Middle frontal gyrus (tissue), 1 donor: Measurements from ENCODE around the gene COL15A1.
"Not testable (repeated sequence)": the region's sequence is repeated elsewhere in the genome, so short reads cannot be mapped to it uniquely, and the experiment has no call there.

Experiments used
- DNase-seq: peaks from one replicate; pipeline ENCODE4 v3.0.0-alpha.2; 2015; ENCODE audit warnings: low spot score; ENCODE audit errors: extremely low spot score

The COL15A1 gene

DNA sequence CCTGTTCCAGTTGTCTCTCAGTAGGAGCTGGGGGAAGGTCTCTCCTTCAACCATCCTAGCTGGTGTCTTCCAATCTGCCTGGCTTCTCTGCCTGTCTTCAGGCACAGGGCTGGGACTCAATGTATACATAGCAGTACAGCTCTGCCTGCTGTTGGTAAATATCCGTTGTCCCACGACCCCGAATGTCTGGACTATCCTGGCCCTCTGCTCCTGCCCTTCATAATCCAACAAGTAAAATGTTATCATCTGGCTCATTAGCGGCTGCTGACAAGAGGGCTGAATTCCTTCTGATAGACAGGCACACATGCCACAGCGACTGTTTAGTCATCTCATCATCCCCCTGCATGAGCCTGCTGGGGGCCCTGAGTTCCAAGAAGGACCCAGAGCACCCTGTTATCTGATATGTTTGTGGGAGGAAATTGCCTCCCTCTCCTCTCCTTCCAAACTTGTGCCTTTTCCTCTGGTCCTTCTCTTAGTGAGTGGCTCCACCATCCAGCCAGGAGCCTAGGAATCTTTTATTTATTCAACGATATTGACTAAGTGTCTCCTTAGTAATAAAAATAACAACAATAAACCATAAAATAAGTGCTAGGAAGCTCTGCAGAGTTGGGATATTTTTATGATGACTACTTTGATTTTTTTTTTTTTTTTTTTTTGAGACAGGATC lies 131.7 kb downstream of the COL15A1 start:
- DNase-seq = no peak

DNA sequence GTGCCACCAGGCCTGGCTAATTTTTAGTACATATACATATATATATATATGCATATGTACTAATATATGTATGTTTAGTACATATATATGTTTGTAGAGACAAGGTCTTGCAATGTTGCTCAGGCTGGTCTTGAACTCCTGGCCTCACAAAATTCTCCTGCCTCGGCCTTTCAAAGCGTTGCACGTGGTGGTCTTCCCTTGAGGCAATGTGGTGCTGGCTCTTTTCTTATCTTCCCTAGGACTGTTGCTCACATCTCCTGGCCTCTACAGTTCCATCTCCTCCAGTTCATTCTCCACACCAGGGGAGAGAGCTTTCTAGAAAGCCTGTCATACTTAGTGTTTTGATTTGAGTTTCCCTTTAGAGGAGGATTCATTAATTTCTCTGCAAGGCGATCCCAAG lies 132.3 kb downstream of the COL15A1 start:
- DNase-seq = no peak

DNA sequence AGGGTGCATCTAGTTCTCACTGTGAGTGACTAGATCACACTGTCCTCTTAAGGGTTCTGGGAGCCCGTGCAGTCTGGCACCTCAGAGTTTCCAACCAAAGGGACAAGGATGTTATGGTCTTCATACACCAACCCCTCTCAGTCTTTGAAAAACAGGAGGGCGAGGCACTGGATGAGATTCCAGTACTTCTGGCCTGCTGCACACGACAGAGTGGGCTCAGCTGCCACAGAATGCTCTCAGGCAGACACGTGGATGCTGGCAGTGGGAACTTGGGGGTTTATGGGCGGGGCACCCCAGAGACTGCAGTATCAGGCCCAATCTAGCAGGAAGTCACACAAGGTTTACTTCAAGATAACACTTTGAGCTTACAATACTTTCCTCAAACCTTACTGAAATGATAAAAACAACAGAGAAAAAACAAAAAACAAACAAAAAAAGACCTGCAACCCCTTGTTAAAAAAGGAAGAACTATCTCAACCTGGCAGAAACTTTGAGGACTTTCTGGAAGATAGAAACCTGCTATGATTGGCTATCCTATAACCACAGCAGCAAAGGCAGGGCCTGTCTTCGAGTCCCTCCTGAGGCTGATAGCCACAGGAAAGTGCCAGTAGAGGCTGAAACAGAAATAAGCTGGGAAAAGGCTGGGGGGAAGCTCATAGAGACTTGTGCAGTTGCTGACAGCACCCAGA lies 132.9 kb downstream of the COL15A1 start:
- no peak for DNase-seq

DNA sequence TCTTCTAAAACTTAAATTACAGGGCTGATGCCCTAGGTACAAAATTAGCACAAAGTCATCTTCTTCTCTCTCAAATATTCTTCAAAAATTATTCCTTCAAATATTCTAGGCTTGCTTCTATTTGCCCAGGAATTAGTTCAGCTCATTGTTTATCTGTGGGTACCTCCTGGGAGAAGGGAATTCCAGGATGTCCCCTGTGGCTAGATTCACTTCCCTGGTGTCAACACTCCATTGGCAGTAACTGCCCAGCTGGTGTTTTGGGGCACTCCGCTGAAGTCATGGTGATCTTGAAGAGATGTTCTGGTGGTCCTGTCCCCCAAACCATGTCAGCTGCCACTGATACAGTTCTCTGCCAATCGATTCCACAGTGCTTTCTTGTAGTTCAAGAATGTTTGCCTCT lies 135.0 kb downstream of the COL15A1 start:
- no peak for DNase-seq

DNA sequence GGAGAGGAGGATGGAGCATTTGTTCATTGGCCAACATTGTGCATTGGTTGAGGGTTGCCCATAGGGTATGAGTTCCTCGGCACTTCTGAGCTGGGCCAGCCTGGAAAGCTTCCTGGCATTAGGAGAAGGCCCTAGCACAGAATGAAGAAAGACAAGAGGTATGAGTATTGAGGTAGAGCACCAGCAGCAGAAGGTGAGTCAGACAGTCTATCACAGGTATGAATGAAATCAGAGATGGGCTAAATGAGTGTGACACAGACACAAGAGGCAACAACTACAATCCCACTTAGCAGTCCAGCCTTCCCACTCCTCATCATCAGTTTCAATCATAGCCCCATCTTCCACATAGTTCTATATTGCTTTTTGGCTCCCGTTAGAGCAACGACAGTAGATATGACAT lies 135.8 kb downstream of the COL15A1 start:
- no peak for DNase-seq

DNA sequence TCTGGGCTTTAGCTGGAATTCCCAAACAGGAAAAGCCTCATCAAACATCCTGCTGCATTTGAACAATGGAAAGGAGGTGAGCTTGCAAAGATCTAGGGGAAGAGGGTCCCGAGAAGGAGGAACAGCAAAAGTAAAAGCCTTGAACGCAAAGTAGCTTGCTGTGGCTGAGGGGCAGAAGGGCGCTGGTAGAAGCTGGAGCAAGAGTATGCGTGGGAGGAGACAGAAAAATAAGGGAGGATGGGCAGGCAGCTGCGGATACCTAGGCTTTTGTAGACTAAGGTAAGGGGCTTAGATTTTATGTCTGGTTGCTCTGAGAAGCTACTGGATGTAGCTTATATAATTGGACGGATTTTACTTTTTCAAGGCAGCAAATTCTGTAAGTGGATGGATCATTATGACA lies 139.3 kb downstream of the COL15A1 start:
- no peak for DNase-seq

DNA sequence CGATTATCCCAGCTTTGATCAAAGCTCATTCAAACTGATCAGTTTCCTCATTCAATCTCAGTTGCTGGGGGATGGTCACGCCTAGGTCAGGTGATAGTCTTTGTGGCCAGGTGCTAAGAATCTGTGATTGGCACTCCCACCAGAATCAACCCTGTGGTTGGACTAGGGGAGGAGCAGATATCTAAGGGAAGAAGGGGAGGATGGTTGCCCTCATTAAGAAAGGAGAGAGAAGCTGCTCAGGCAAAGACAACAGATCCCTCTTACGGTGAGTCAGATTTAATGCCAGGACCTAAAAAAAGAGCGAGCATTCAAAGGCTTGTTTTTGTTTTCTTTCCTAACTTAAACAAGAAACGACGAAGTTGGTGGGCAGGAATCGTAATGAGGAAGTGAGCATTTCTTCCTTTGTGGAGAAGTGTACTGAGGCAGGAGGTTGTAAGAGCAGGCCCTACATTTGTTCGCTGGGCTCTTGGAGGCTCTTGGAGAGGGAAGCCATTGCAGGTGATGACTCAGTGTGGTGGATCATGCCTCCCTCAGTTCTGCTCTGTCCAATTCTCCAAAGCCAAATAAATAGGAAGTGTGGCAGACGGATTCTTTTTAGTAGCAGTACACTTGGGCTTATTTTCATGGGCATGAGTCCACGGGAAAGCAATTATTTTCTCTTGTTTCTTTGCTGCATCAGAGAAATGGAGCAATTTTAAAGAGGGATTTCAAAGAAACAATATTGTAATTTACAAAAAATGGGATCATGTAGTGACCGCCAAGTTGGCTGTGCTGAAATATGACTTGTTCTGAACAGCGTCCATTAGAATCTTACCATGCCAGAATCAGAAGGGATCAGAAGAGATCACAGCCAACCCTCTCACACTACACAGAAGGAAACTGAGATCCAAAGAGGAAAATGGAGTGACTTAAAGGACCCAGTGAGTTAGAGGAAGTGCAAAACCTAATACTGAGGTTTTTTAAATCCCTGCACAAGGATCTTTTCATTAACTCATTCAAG lies 142.5 kb downstream of the COL15A1 start:
- DNase-seq = no peak

DNA sequence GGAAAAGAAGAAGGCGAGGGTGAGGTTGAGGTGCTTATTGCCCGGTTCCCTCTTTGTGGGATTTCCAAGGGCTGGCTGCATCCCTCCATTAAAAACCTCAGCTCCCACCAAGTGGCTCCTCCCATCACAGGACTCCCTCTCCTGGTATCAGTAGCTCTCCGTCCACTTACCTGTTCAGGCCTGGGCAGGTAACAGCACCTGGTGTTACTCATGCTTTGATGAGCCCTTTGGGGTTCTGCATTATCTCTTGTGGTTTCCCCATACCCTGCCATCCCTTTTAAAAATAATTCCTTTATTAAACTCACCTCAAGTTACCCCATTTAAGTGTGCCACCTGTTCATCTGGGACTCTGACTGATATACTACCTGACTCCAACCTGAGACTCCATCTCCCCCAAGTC lies 143.8 kb downstream of the COL15A1 start:
- DNase-seq = no peak

DNA sequence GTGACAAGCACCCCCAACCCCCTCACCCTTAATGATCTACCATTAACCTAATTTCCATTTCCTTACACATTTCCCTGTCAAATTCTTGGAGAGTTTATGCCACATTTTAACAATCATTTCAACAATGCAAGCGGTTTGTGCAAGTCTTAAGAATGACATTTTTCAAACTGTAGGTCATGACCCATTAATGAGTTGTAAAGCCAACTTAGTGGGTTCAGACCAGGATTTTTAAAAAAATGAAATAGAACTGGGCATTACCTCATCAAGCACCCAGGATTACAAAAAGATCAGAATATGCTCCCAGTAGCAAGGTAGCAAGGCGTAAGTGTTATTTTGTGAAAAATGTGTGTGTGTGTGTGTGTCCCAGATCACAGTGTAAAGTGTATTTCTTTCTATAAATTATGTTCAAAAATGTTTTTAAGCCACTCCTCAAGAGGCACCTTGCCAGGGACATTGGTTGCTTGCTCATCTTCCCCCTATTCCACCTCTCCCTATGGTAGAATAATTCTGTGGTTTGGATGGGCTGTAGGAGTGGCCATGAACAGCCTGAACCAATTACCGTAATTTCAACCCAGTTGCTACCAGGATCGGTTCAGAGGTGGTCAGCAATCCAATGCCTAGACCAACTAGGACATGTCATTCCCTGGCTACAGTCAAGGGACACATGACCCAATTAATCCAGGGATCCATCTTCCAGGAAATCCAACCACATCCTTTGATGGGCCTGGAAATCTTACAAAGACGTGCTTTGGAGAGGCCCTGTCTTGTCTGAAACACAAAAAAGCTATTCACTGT lies 146.8 kb downstream of the COL15A1 start:
- DNase-seq = no peak

DNA sequence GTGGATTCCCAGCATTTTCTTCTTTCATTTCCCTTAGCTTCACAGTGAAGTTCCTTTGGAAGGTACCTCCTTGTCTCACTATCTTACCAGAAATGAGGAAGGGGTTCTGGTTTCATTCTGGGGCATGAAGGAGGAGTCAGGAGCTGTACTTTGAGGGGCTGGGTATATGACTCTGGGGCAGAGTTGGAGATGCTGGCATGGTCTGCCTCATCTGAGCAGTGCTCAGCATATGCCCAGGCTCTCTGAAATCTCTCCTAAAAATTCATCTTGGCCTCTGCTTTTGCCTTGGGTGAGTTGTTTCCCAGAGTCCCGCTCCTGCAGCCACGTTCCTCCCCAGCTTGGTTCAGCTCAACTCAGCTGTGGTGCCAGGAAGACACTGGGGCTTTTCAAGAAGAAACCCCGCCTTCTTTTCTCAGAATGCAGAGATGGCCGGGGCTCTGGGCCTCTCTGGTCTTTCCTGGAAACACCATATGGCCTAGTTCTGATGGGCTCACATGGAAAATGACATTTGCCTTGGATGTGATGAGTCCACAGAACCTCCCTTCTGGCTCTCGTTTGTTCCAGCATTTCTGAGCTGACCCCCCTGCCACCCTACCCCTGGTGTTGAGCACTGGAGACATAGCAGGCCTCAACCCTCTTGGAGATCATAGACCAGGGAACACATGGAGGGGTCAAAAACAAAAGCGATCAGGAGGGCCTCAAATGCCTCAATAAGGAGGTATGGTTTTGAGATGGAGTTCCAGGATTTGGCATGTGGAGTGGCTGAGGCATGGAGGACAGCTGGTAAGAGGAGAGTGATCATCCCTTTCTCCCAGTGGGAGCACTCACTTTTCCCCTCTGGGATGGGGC lies 149.2 kb downstream of the COL15A1 start:
- DNase-seq = no peak

DNA sequence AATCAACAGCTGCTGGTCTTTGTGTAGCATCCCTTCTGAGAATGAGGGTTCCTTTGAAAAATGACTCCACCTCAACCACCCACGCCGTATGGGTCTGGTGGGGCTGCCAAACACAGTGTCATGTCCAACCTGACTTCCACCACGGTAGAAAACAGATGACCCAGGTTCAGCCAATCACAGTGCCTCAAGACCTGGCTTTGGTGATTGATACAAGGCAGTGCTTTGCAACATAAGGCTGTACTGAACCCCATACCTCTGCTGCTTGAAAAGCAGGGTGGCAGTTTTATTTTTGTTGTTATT lies 149.7 kb downstream of the COL15A1 start:
- DNase-seq = no peak

DNA sequence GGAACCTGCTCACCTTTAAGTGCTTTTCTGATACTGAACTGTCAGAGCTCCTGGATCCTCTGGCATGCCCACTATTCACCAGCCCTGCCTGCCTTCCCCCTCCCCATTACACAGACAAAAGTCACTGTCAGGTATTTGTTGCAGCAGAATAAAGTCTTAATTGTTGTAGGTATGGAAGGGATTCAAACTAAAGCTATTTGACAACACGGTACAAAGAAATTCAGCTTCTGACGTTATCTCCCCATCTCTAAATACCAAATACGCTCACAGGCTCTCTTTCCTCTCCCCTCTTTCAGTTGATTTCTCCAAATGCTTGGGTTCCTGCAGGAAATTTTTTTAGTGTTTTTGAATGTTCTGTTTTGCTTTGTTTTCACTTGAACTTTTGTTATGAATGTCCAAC lies 151.9 kb downstream of the COL15A1 start:
- DNase-seq = no peak

DNA sequence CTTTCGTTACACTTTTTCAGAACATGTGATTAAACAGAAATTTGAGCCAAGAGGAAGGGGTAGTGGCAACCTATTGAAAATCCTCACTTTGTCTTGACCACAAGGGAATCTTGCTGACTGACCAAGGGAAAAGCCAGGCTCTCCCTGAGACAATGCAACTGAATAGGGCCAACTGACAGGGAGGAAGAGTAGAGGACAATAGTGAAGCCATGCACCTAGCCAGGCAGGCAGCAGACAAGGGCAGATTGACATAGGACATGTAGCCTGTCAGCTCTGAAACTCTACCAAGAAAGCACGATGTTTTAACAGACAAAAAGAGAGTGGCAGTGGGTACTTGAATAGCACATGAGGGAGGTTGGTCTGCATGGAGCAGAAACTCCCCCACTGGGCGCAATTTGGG lies 152.7 kb downstream of the COL15A1 start:
- no peak for DNase-seq

DNA sequence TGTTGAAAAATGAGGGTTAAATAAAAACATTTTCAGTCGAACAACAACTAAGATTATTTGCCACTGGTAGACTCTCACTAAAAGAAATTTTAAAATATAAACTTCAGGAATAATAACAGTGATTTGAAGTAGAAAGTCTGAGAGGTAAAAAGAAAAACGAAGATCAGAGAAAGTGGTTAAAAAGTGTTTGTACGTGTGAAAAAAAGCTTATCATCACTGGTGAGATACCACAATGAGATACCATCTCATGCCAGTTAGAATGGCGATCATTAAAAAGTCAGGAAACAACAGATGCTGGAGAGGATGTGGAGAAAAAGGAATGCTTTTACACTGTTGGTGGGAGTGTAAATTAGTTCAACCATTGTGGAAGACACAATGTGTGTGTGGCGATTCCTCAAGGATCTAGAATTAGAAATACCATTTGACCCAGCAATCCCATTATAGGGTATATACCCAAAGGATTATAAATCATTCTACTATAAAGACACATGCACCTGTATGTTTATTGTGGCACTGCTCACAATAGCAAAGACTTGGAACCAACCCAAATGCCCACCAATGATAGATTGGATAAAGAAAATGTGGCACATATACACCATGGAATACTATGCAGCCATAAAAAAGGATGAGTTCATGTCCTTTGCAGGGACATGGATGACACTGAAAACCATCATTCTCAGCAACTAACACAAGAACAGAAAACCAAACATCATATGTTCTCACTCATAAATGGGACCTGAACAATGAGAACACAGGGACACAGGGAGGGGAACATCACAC lies 156.3 kb downstream of the COL15A1 start:
- DNase-seq = not testable (repeated sequence)

DNA sequence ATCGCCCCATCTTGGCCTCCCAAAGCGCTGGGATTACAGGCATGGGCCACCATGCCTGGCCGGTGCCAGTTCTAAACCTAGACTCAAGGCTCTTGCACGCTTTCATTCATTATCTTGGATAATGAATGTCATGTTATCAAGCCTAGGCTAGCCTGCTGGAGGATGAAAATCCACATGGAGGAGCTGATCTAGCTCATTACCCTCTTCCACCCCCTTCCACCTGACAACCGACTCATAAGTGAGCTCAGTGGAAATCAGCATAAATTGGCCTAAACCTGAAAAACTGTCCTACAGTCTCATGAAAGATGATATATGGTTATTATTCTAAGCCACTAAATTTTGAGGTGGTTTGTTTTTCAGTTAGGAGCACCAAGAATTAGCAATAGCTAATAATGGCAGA lies 157.6 kb downstream of the COL15A1 start:
- DNase-seq = no peak

DNA sequence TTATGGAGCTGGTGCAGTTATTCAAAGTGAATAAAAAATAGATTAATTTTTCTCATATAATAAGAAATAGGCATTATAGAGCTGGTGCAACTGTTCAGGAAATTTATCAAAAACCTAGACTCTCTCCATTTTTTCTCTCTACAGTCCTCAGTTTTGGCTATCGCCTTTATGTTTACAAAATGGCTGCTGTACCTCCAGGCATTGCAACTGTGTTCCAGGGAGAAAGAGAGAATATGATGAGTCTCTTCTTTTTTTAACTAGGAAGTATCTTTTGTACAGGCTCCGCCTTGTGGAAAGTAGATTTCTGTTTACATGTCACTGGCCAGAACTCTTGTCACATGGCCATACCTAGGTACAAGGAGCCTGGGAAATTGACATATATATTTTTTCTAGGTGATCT lies 158.1 kb downstream of the COL15A1 start:
- DNase-seq = no peak

DNA sequence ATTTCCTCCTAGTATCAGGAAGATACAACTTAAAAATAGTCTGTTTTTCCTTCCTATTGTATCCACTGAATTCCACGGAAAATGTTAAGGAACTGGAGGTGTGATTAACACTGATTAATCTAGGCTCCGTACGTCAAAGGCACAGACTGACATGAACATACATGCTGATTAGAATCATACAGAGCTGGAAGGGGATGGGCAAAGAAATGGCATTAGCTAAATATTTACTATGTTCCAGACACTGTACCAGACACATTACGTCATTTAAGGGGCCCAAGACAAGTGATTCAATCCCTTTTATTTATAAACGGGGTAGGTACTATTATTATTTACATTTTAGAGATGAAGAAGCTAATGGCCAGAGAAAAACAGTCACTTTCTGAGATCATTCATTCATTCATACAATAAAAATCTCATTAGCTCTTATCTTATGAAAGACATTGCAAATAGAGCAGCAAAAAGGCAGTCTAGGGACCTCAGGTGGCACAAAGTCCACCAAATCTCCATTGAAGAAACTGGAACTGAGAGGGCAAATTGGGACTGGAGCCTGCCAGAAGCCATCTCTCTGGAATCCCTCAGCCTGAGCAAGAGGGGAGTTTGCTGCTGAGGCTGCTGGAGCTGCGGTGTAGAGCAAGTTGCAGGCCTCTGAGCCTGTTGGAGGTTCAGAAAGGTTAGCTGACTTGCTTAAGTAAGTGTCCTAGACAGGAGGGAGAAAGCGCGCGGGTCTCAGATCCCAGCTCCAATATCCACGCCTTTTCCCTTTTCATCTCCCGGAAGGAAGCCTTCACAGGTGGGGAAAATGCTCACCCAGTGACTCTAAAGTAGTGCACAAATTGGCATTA lies 159.6 kb downstream of the COL15A1 start:
- no peak for DNase-seq

DNA sequence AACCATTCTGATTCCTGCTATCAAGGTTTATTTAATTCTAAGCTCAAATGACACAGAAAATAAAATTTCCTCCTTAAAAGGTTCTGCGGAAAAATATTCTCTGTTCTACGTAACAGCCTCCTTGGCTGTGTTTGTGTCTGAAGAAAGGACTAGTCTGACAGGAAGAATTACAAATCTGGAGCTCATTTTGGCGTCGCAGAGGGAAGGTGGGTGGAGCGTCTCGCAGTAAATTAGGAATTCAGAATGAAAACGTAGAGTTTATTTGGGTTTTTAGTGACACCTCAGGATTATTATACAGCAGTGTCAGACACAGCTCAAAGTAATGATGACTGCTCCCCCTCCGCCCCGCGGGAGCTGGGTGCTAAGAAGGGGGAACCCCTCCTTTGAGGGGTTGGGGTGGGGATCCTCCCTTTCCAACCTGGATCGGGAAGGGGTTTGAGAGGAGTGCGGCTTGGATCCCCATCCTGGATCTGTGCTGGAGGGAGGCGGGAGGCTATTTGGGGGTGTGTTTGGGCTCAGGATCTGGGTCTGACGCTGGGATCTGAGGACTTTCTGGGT lies 160.3 kb downstream of the COL15A1 start:
- no peak for DNase-seq
